GM18526 (cell line): ENCODE measurements around the gene TDRD6.

ENCODE experiments used
- POLR2A ChIP-seq: IDR thresholded peaks from 3 replicates; pipeline ENCODE4 v1.6.1; 2011; ENCODE audit not compliant: insufficient read length; ENCODE audit errors: extremely low read depth

Gene TDRD6

DNA sequence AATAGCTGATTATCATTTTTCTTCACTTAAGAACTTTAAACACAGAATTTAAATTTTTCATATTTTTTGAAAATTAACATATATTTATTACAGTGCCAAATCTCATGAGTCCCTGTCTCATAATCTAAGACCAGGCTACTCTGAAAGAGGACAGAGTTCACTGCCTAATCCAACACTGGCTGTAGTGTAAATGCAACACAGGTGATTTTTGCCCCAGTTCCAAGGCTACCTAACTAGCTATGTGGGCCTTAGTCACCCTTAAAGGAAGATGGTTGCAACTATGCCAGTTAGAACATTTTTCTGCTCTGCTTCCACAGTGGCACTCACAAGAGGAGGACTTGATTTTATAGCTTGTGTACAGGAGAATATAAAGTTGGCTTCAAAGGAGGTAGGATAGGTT is 30.0 kb upstream of the TDRD6 start:
- TF ChIP-seq POLR2A, result no peak

GRCh38 chr6:46661483-46661882 is 26.2 kb upstream of the TDRD6 start:
- no peak for TF ChIP-seq POLR2A

DNA sequence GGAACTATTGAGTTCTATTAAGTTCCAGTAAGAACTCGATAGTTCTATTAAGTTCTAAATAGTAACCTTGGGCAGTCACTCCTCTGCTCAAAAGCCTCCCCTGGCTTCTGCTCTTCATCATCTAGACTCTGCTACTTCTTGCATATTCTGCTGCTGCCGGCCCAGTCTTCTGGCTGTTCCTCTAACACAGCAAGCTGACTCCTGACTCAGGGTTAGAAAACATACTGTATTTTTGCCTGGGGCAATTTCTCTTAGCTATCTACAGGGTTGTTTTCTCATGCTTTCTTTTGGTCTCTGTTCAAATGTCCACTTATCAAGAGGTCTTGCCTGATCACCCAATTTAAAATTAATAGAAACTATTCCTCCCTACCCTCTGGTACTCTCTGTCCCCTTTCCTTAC is 20.3 kb upstream of the TDRD6 start:
- no peak for TF ChIP-seq POLR2A

DNA sequence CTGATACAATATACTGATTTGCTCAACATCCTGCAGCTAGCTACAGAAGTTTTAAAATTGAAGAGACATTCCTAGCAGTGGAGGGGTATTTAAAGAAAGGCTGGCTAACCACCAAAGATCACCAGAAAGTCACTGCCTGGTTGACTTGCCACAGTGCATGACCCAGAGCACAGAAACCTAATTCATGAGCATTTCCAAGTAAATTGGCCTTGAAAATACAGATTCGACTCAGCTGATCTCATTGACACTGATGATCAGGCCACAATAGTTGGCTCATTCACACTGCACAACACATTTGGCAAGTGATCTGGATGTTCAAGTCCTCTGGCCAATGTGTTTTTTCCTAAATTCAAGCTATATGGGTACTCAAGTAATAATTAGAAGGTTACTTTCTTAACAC is 13.3 kb upstream of the TDRD6 start:
- no peak for TF ChIP-seq POLR2A

DNA sequence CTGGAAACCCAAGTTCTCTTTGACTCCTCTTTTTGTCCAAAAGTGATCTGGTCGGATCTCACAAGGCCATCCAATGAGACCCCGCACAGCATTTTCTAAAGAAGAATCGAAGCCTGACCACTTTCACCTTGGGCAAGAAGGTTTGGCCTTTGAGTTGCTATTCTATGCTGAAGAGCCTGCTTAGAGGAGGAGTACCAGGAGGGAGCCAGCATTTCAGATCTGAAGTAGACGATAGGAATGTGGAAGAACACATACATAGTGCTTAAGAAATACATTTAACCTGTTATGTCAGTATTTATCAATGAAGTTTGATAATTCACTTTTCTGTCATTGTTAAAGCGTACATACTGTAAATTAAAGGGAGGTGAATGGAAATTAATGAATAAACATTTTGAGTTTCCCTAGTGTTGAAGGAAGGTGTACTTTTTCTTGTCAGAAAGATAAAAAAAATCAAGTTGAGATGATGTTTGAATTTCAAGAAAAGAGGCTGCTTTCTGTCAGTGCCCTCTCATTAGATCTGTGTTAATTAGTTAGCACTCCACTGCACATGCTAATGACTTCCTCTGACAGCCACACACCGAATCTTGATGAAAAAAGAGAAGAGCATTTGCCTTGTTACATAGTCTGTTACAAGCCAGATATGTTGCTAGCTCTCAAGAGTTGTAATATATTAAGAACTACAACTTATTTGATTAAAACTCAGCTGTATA is 10.9 kb upstream of the TDRD6 start:
- no peak for TF ChIP-seq POLR2A

- no peak for TF ChIP-seq POLR2A
Measured at GRCh38 chr6:46677314-46677654, 10.4 kb upstream of the TDRD6 start.

- TF ChIP-seq POLR2A, result no peak
Measured at GRCh38 chr6:46684771-46685170, 2.9 kb upstream of the TDRD6 start.

DNA sequence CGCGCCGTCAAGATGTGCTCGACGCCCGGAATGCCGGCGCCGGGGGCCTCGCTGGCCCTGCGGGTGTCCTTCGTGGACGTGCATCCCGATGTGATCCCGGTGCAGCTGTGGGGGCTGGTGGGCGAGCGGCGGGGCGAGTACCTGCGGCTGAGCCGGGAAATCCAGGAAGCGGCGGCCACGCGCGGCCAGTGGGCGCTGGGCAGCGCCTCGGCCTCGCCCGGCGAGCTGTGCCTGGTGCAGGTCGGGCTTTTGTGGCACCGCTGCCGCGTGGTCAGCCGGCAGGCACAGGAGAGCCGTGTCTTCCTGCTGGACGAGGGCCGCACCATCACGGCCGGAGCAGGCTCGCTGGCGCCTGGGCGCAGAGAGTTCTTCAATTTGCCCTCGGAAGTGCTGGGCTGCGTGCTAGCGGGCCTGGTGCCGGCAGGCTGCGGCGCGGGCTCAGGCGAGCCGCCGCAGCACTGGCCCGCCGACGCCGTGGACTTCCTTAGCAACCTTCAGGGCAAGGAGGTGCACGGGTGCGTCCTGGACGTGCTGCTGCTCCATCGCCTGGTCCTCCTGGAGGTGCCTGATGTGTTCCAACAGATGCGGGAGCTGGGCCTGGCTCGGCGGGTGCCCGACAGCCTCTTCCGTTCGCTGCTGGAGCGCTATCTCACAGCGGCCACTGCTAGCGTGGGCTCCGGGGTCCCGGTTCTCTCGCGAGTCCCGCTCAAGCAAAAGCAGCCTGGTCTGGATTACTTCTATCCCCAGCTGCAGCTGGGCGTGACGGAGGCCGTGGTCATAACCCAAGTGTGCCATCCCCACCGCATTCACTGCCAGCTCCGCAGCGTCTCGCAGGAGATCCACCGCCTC is 656 bp downstream of the TDRD6 start:
- TF ChIP-seq POLR2A, result no peak

DNA sequence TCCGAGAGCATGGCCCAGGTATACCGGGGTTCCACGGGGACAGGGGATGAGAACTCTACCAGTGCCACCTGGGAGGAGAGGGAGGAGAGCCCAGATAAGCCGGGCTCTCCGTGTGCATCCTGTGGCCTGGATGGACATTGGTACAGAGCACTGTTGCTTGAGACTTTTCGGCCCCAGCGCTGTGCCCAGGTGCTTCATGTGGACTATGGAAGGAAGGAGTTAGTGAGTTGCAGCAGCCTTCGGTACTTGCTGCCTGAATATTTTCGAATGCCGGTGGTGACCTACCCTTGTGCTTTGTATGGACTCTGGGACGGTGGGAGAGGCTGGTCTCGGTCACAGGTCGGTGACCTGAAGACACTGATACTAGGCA is 1.3 kb downstream of the TDRD6 start:
- TF ChIP-seq POLR2A, result no peak

- TF ChIP-seq POLR2A, result no peak
Measured at GRCh38 chr6:46689657-46690056, 2.0 kb downstream of the TDRD6 start.

DNA sequence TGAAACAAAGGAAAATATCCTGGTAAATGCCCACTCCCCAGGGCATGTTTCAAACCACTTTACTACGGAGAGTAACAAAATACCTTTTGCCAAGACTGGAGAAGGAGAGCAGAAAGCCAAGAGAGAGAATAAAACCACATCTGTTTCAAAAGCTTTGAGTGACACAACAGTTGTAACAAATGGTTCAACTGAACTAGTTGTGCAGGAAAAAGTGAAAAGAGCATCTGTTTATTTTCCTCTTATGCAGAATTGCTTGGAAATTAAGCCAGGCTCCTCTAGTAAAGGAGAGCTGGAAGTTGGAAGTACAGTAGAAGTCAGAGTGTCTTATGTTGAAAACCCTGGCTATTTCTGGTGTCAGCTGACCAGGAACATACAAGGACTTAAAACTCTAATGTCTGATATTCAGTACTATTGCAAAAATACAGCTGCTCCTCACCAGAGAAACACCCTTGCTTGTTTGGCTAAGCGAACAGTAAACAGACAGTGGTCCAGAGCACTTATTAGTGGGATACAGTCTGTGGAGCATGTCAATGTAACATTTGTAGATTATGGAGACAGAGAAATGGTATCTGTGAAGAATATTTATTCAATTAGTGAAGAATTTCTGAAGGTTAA is 2.6 kb downstream of the TDRD6 start:
- TF ChIP-seq POLR2A, result no peak

- no peak for TF ChIP-seq POLR2A
Measured at GRCh38 chr6:46690911-46691451, 3.3 kb downstream of the TDRD6 start.

- TF ChIP-seq POLR2A, result no peak
Measured at GRCh38 chr6:46699970-46700369, 12.3 kb downstream of the TDRD6 start.

DNA sequence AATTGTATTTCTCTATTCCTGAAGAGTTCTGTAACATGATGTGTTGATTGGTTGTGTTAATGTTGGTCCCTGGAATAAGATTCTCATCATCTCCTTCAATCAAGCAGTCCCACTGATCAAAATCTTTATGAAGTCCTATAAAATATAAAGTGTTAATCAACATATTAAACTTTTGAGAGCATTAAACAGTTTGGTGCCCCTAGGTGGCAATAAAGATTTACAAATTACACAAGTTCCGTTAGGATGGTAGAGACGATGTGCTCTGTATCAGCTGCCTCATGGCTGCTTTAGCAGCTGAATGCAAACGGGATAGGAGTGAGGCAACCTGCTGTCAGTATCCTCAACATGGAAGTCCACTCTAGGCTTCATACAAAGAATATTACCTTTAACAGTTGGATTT is 16.9 kb downstream of the TDRD6 start:
- TF ChIP-seq POLR2A, result no peak

DNA sequence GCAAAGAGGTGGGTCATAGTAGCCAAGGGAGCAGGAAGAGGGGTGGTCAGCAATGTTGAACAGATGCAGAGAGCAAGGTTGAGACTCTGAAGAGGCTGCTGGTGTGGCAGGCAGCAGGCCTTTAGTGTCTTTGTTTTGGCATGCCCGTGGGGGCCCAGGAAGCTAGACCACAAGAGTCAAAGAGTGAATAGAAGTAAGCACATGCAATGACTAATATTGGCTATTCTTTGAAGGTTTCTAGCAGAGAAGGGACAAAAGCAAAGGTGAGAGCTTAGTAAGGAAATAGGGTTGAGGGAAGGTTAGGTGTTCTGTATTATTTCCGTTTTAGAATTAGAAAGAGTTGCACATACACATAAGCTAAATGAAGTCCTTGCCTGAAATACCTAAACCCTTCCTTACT is 18.8 kb downstream of the TDRD6 start:
- TF ChIP-seq POLR2A, result no peak

- TF ChIP-seq POLR2A, result no peak
Measured at GRCh38 chr6:46711491-46711890, 23.8 kb downstream of the TDRD6 start.
